PFSK-1 (cell line): ENCODE results near the gene PTCH2.

Experiments used
- POLR2AphosphoS5 ChIP-seq: IDR thresholded peaks from 2 replicates; pipeline ENCODE4 v1.6.1; 2012; ENCODE audit warnings: low read depth, mild to moderate bottlenecking, control low read depth, low read length, moderate library complexity
- TAF1 ChIP-seq: IDR thresholded peaks from 2 replicates; pipeline ENCODE4 v1.6.1; 2012; ENCODE audit warnings: low read length, control low read depth, borderline replicate concordance; ENCODE audit not compliant: insufficient read depth
- TF ChIP-seq, protein P1 (sequence below), 2 experiments: IDR thresholded peaks; 2 replicates each; pipeline versions ENCODE4 v1.6.1 to v1.8.0; 2011 to 2012; ENCODE audit warnings: low read depth in 2 of 2, low read length in 2 of 2, control low read depth in 1 of 2, inconsistent platforms in 1 of 2, mild to moderate bottlenecking in 1 of 2, moderate library complexity in 1 of 2; ENCODE audit not compliant: insufficient read depth in 1 of 2

DNA sequence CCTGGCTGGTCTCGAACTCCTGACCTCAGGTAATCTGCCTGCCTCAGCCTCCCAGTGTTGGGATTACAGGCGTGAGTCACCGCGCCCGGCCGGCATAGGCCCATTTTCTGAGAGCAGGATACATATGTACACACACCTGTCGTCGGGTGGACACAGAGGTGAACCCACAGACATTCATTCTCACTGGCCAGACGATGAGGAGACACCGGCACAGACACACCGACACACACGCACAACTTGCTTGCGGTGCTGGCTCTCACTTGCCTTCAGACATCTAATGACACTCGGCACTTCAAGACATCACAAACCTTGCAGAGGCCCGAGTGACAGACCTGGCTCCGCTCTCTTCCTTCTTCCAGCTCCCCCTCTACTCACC is 579 bp downstream of the PTCH2 start:
- TF ChIP-seq, protein P1, sequence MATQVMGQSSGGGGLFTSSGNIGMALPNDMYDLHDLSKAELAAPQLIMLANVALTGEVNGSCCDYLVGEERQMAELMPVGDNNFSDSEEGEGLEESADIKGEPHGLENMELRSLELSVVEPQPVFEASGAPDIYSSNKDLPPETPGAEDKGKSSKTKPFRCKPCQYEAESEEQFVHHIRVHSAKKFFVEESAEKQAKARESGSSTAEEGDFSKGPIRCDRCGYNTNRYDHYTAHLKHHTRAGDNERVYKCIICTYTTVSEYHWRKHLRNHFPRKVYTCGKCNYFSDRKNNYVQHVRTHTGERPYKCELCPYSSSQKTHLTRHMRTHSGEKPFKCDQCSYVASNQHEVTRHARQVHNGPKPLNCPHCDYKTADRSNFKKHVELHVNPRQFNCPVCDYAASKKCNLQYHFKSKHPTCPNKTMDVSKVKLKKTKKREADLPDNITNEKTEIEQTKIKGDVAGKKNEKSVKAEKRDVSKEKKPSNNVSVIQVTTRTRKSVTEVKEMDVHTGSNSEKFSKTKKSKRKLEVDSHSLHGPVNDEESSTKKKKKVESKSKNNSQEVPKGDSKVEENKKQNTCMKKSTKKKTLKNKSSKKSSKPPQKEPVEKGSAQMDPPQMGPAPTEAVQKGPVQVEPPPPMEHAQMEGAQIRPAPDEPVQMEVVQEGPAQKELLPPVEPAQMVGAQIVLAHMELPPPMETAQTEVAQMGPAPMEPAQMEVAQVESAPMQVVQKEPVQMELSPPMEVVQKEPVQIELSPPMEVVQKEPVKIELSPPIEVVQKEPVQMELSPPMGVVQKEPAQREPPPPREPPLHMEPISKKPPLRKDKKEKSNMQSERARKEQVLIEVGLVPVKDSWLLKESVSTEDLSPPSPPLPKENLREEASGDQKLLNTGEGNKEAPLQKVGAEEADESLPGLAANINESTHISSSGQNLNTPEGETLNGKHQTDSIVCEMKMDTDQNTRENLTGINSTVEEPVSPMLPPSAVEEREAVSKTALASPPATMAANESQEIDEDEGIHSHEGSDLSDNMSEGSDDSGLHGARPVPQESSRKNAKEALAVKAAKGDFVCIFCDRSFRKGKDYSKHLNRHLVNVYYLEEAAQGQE (IDR thresholded peaks at IDR 0.05; ENCODE audit: insufficient read depth in 1 of 2, low read depth in 2 of 2, low read length in 2 of 2): no peak
- no peak for TF ChIP-seq TAF1
- TF ChIP-seq POLR2AphosphoS5: no peak
